ENCODE results near the gene SNAI3. TPM values are rescaled to one million over a fixed set of nuclear protein-coding genes. Genes with fewer than 3 reads are reported as not detected.

The SNAI3 gene
- polyA plus RNA-seq, 10 donors = 4.5 to 8.5 (median 6.1) TPM

DNA sequence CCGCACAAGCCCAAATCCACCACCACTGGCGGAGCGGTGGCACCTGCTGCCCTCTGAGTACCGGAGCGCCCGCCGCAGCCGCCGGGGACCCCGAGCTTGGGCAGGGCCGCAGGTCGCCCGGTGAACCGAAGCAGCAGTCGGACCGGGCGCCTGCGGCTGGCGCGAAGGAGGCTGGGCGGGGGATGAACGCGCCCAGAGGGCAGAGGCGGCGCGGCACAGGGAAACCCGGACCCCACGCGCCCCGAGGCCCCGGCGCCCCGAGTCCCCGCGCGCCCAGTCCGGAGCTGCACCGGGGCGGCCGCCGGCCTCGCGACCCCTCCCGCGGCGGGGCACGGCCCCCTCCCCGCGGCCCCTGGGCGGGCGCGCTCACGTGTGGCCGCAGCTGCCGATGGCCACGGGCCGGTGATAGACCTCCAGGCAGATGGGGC, 19.5 kb upstream of the SNAI3 start:
- peak in 1 of 3 donors; percentile 28 for DNase-seq

GRCh38 chr16:88705076-88705684, 18.9 kb upstream of the SNAI3 start:
- peak in 1 of 3 donors; percentile 52 for DNase-seq

DNA sequence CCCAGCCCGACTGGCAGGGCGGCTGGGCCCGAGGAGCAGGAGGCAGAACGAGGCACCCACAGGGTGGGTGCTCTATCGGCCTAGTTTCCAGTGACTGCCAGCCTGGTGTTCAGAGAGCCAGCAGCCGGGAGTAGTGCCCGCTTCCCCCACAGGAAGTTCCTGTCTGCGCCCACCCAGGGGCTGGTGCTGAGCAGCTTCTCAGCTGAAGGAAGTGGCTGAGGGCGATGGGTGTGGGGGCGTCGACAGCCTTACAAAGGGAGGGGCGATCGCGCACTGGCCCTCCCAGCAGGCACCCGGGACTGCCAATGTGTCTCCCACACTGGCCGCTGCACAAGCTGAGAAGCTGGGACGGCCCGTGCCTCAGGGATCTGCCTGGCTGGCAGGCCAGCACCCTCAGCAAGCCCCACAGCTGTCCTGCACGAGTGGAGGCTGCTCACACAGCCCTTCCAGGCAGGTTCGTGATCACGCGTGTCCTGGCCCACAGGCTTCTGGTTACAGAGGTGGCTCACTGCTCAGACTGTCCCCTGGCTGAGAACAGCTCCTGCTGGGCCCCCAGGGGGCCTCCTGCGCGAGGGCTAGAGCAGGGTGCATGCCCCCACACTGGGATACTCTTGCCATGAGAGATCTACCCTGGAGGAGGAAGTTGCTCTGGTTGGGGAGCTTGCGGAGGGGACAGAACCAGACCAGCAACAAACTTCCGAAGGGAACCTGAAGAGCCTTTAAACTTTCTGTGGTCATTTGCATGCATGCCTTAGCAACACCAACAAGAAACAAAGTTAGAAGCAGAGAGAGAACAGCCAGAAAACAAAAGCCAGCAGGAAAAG, 17.4 kb upstream of the SNAI3 start:
- peak in 1 of 3 donors; percentile 41 for DNase-seq

DNA sequence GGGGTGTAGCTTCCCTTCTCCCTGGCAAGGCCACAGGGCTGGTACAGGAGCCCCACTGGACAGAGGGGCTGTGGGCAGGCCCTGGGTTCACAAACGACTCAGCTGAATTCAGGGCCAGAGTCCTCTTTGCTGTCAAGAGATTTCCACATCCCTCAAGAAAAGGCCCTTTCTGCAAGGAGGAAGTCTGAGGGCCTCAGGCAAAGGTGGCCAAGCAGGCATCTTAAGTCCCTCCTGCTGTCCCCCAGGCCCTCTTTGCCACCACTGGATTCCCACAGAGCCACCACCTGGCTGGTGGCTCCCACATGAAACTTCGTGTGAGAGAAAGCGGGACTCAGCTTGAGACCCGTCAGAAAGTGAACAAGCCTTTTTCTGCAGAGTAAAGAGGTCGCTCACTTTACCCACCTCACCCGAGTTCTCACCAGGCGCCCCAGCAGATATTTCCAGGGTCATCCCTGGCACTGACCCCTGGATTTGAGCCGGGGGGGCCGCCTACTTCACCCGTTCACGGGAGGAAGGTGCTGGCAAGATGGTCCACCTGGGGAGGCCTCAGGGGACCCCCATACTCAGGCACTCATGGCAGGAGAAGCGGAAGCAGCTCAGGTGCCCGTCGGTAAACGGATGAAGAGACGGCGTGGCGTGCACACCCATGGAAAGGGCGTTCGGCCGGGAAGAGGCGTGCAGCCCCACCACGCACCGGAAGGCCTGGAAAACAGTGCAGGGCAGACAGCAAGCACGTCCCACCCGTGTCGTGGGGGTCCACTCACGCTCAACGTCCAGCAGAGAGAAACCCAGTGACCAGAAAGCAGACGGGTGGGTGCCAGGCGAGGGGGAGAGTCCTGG, 16.3 kb upstream of the SNAI3 start:
- no peak for DNase-seq

GRCh38 chr16:88701581-88702370, 15.5 kb upstream of the SNAI3 start:
- DNase-seq = no peak

DNA sequence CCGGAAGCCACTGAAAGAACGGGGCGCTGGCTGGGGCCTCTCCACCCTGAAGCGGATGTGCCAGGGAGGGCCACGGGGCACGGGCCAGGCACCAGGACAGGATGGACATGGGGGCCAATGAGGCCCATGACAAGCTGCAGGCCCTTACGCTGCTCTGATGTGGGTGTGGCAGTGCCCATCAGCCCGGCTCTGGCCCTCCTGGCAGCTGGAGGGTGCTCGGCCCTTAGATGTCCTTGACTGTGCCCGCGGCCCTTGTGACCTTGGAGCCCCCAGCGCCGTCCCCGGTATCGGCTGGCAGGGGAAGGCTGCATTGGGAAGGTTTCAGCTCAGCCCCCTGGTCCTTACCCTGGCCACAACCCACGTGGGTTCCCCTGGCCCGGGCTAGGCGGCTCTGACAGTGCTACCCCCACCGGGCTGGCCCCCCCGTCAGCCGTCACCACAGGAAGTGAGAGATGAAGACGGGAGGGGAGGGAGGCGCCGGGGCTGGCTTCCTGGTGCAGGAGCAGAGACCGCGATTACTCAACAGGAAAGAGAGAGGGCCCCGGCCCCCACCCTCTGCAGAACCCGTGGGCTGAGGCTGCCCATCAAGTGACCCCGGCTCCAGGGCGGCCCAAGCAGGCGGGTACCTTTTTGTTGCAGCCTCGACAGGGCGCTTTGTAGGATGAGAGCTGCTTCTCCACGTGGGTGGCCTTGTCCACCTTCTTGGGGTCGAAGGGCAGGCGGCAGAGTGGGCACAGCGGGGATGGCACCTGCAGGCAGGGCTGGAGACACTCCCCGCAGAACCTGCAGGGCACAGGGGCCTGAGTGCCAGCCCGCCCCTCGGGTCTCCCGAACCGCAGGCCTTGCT, 14.6 kb upstream of the SNAI3 start:
- peak; percentile 60 to 77 (median 66) for DNase-seq

DNA sequence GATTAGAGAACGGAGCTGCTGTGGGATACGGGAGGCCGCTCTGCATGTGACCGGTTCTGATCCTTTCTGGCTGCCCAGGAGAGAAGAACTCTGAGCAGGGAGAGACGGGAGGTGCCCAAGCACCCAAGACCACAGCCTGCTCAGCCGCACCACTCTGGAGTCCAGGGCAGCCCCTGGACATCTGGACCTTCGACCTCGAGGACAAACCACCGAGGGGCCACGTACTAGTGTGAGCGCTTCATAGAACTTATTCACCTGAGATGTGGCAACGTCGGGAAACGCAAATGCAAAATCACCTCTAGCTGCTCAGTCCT, 14.0 kb upstream of the SNAI3 start:
- no peak for DNase-seq

- no peak for DNase-seq
These were observed 12.9 kb upstream of the SNAI3 start for GRCh38 chr16:88699180-88699579.

DNA sequence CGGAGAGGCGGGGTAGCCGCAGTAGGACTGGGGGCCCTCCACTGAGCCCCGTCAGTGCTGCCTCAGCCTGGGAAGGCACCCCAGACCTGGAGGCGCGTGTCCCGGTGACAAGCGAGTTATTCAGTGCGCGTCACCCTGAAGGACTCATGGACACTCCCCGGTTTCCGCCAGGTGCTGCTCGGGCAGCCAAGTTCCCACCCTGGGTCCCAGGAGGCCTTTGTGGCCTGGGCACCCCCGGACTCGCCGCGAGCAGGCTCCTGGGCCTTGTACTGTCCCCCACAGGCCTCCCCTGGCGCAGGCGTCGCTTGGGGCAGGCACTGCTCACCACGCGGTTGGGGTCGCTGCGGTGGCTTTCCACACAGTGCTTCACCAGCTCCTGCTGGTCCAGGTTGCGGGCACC, 12.3 kb upstream of the SNAI3 start:
- DNase-seq = no peak

DNA sequence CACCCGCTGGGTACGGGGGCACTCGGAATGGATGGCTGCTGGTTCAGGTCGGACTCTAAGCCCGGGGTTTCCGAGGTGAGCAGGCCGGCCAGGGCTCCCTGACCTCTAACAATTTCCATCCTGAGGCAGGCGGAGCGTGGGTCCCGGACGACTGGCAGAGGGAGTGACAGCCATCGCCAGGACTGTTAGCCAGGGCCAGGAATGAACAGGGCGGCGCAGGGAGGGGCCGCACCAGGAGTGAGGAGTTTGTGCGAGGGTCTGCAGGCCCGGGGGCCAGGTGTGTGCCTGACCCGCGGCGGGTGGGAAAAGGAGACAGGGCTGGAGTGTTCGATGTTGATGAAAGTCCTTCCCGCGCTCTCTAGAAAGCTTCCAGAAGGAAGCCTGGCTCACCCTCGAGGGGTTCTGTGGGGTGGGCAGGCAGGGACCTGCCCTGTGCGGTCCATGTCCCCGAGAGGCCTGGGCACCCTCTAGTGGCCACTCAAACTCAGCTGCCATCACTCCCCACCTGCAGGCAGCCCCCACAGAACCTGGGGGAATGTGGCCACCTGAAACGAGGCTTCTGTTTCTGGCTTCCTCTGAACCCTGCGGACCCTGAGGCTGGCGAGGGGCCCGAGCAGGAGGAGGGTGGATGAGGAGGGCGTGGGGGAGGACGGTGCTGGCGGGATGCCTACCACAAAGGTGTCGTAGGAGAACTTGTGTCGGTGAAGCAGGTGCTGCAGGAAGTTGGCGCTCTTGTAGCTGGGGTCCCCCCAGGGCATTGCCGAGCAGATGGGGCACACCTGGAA, 11.7 kb upstream of the SNAI3 start:
- DNase-seq = no peak

DNA sequence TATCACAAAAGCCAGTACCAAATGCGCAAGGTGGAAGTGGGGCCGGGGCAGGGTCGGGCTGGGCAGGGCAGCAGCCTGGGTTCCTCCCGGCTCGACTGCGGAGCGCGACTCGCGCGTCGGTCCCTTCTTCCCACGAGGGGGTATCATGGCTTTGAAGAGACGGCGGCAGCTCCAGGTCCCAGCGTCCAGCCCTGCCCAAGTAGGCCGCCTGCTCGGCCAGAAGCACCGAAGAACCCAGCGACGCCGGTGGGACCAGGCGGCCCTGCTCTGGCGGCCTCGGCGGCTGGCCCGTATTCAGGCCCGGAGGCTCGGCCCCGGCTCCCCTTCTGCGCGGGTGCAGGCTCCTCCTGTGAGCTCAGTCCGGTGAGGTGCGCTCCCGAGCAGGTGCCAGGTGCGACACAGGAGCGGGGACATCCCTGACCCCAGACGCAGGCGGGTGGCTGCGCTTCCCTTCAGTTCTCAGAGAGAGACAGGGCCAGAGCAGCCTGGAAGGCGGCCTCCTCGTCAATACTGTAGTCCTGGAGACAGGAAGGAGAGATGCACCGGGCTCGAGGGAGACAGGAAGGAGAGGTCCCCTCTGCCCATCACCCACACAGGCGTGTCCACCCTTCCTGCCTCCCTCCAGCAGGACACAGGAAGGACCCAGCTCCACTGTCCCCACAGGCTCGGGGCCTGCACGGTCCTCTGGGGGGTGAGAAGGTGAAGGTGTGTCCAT, 11.0 kb upstream of the SNAI3 start:
- no peak for DNase-seq

DNA sequence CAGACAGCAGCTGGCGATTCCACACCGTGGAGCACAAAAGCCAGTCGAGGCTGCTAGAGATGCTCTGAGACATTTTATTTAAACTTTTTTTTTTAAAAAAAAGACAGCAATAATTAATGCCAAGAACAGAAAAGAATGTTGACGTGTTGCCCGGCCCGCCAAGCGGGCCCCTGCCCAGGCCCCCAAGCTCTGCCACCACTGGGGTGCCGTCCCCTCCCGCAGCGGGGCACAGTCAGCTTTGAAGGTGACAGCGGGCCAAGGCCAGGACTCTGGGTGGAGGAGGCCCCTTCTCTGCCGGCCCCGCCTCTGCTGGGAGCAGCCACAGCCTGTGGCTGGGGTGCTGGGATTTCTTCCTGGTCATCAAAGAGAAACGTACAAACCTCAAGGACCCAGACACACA, 10.1 kb upstream of the SNAI3 start:
- DNase-seq = no peak

DNA sequence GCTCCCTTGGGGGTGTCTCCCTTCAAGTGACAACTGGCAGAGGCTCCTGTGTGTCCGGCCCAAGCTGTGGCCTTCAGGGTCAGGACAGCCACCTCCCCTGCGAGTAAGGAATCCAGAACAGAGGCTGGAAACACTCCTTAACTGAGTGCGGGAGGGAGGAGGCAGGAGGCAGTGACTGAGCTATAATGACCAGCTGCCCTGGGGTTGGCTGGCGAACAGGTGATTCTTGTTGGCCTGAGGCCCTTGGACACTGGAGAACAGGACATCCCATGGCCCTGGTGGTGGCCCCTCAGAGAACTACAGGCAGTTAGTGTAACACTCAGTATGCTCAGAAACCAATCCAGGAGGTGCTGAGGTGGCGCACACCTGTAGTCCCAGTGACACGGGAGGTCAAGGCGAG, 9.4 kb upstream of the SNAI3 start:
- no peak for DNase-seq

- no peak for DNase-seq
These were observed 8.9 kb upstream of the SNAI3 start for GRCh38 chr16:88695218-88695617.

GRCh38 chr16:88694221-88695087, 8.1 kb upstream of the SNAI3 start:
- DNase-seq = no peak

GRCh38 chr16:88693420-88694177, 7.3 kb upstream of the SNAI3 start:
- no peak for DNase-seq

GRCh38 chr16:88692861-88693260, 6.6 kb upstream of the SNAI3 start:
- DNase-seq = no peak

Data from muscle of back (tissue), 11 donors.